CD4-positive, alpha-beta T cell (primary cell): ENCODE results near the gene SLC35B1. TPM values are rescaled to one million over a fixed set of nuclear protein-coding genes. Genes with fewer than 3 reads are reported as not detected.

Source experiments
- ATAC-seq: fragments of 200-7000 bp; cut with Tn5 transposase; one replicate; pipeline ENCODE4 v1.10.0; 2022; ENCODE audit warnings: mild to moderate bottlenecking; ENCODE audit not compliant: poor library complexity
- CTCF ChIA-PET: fragments of 350-600 bp; sonication (Branson Sonifier 250); formaldehyde crosslinking; loops from one replicate; lab custom pipeline; 2021; ENCODE audit warnings: antibody characterized with exemption, inconsistent platforms; lab: Charles Lee
- POLR2A ChIA-PET: fragments of 350-600 bp; sonication (Branson Sonifier 250); formaldehyde crosslinking; loops from one replicate; lab custom pipeline; 2021; ENCODE audit warnings: antibody characterized with exemption, inconsistent platforms; lab: Charles Lee
- DNase-seq, 14 experiments: peaks; one replicate each; pipeline ENCODE4 v3.0.0-alpha.2; 2013 to 2020; ENCODE audit warnings: mixed read lengths in 2 of 14
- H3K27ac ChIP-seq, 2 donors: one replicate each; pipeline versions ENCODE4 v1.5.1 to v1.7.0; 2013; ENCODE audit warnings: low read length in 2 of 2, low read depth in 1 of 2, mild to moderate bottlenecking in 1 of 2
- H3K27me3 ChIP-seq, 2 experiments: 1 replicate in 1 of 2; 2 replicates in 1 of 2; pipeline versions ENCODE4 v1.6.1 to v1.7.0; 2013; ENCODE audit warnings: low read length in 2 of 2, control low read depth in 1 of 2, mild to moderate bottlenecking in 1 of 2, moderate library complexity in 1 of 2; ENCODE audit not compliant: insufficient read depth in 2 of 2, control insufficient read depth in 1 of 2
- H3K36me3 ChIP-seq: one replicate; pipeline ENCODE4 v1.6.1; 2013; ENCODE audit warnings: low read length, control low read depth; ENCODE audit not compliant: insufficient read depth
- H3K4me1 ChIP-seq: one replicate; pipeline ENCODE4 v1.6.1; 2013; ENCODE audit warnings: low read length, control low read depth; ENCODE audit not compliant: insufficient read depth
- H3K4me3 ChIP-seq: one replicate; pipeline ENCODE4 v1.5.1; 2013; ENCODE audit warnings: mild to moderate bottlenecking, low read length, moderate library complexity
- H3K9me3 ChIP-seq, 2 experiments: 1 replicate in 1 of 2; 2 replicates in 1 of 2; pipeline versions ENCODE4 v1.6.1 to v1.7.0; 2013; ENCODE audit warnings: low read length in 2 of 2, mild to moderate bottlenecking in 2 of 2, control low read depth in 1 of 2, moderate library complexity in 1 of 2; ENCODE audit not compliant: control insufficient read depth in 1 of 2, insufficient read depth in 1 of 2
- H3K27ac Mint-ChIP-seq: one replicate; pipeline ENCODE4 v1.8.0; 2020; ENCODE audit warnings: mixed read lengths
- H3K27me3 Mint-ChIP-seq: one replicate; pipeline ENCODE4 v1.8.0; 2021; ENCODE audit warnings: mixed read lengths
- H3K36me3 Mint-ChIP-seq: one replicate; pipeline ENCODE4 v1.8.0; 2021; ENCODE audit warnings: low read depth, mixed read lengths
- H3K4me1 Mint-ChIP-seq: one replicate; pipeline ENCODE4 v1.8.0; 2021; ENCODE audit warnings: low read depth, mixed read lengths
- H3K4me3 Mint-ChIP-seq: one replicate; pipeline ENCODE4 v1.8.0; 2020; ENCODE audit warnings: mild to moderate bottlenecking, mixed read lengths
- H3K9me3 Mint-ChIP-seq: one replicate; pipeline ENCODE4 v1.8.0; 2020; ENCODE audit warnings: mixed read lengths
- CTCF ChIP-seq: fragments of 200-600 bp; IDR thresholded peaks from one replicate; pipeline ENCODE4 v1.8.0; 2022; ENCODE audit warnings: antibody characterized with exemption, mild to moderate bottlenecking
- intact Hi-C, 2 experiments: fragments of 100-400 bp; cut with DNase I in 1 of 2; cut with micrococcal nuclease in 1 of 2; formaldehyde crosslinking; loops; one replicate each; pipeline versions ENCODE4 v1.15.1 to v1.9.0; 2023 to 2025; cut with DNase I, micrococcal nuclease
- total RNA-seq, 174 experiments: library from RNA in 2 of 174; stranded (reverse) in 2 of 174; gene quantifications; one replicate each; pipeline ENCODE4 v1.2.3 and lab custom pipeline; 2021 to 2026

SLC35B1 gene
- total RNA-seq, 2 experiments from 2014 or later = 44.0 to 46.8 TPM

- peaks cover 65% of the 10 kb centered on the region for H3K36me3 ChIP-seq
- peak; percentile 26 for TF ChIP-seq CTCF
- DNase-seq (peak in 3 of 14 experiments; percentile 19 to 56 (median 48)), ATAC-seq (no peak)
- ChIA-PET CTCF (interaction anchor here (1.5 kb wide), 1 partner anchor 134 kb away, joined by 7 read pairs; no protein-coding TSS in a partner anchor), POLR2A (interaction anchor here (0.9 kb wide), 2 partner anchors 36 to 60 kb away, joined by 3 read pairs; partner anchors contain the start of gene FAM117A)
- intact Hi-C loops = loop anchor here (10.0 kb wide), 2 partner anchors 291 to 391 kb away; partner anchors contain the start of genes DLX3 (in 1 of the 2) and PDK2 (in 1 of the 2)
- Mint-ChIP-seq H3K4me3 (no peak overlapping the region), H3K27ac (peak overlapping the region; percentile 55), H3K9me3 (no peaks in the 10 kb centered on the region), H3K36me3 (peaks cover 82% of the 10 kb centered on the region), H3K4me1 (peaks cover 53% of the 10 kb centered on the region), H3K27me3 (no peaks in the 10 kb centered on the region)
- H3K4me3 ChIP-seq = no peak overlapping the region
- no peak overlapping the region for H3K27ac ChIP-seq
- H3K4me1 ChIP-seq = peaks cover 28% of the 10 kb centered on the region
- H3K9me3 ChIP-seq = no peaks in the 10 kb centered on the region
- no peaks in the 10 kb centered on the region for H3K27me3 ChIP-seq
Observed at GRCh38 chr17:49703557-49704277, 4.0 kb downstream of the SLC35B1 start.

DNA sequence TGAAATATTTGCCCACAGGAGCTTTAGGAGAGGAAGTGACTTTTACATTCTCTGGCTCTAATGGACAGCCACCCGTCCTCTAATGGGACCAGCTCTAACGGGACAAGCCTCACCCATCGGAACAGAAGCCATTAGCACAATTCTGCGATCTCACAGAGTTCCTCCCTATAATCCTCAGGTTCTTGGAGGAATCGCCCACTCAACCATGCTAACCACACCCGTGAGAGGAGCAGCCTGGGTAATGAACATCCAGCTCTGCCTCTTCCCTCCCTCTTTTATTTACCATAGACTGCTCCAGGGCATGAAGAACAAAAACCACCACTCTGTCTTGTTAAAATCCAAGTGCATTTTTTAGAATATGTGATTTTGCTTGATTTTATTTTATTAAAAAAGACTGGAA, 6.8 kb downstream of the SLC35B1 start:
- intact Hi-C loops = loop anchor here (10.0 kb wide), 2 partner anchors 294 to 394 kb away; partner anchors contain the start of genes DLX3 (in 1 of the 2) and PDK2 (in 1 of the 2)
- Mint-ChIP-seq H3K9me3 (no peaks in the 10 kb centered on the region), H3K4me1 (peaks cover 38% of the 10 kb centered on the region), H3K27me3 (no peaks in the 10 kb centered on the region), H3K36me3 (peaks cover 60% of the 10 kb centered on the region), H3K4me3 (no peak overlapping the region), H3K27ac (peak overlapping the region; percentile 38)
- no peaks in the 10 kb centered on the region for H3K9me3 ChIP-seq
- no peaks in the 10 kb centered on the region for H3K27me3 ChIP-seq
- peaks cover 14% of the 10 kb centered on the region for H3K4me1 ChIP-seq
- DNase-seq (no peak), ATAC-seq (no peak)
- ChIA-PET CTCF (interaction anchor here (1.2 to 6.0 kb wide), 2 partner anchors 130 to 131 kb away, joined by 3 to 48 read pairs; no protein-coding TSS in a partner anchor), POLR2A (interaction anchor here (1.1 to 1.6 kb wide), 3 partner anchors 30 to 133 kb away, joined by 3 to 4 read pairs (median 3); no protein-coding TSS in a partner anchor)
- H3K36me3 ChIP-seq = peaks cover 63% of the 10 kb centered on the region
- TF ChIP-seq CTCF = no peak
- H3K27ac ChIP-seq = no peak overlapping the region
- H3K4me3 ChIP-seq = no peak overlapping the region

GRCh38 chr17:49699966-49700575, 7.7 kb downstream of the SLC35B1 start:
- Mint-ChIP-seq H3K27me3 (no peaks in the 10 kb centered on the region), H3K4me1 (peaks cover 38% of the 10 kb centered on the region), H3K36me3 (peaks cover 51% of the 10 kb centered on the region), H3K4me3 (no peak overlapping the region), H3K27ac (peak overlapping the region; percentile 38), H3K9me3 (no peaks in the 10 kb centered on the region)
- POLR2A ChIA-PET = interaction anchor here (1.1 to 1.6 kb wide), 4 partner anchors 29 to 132 kb away, joined by 3 to 4 read pairs (median 3); no protein-coding TSS in a partner anchor
- no peaks in the 10 kb centered on the region for H3K27me3 ChIP-seq
- CTCF ChIA-PET = interaction anchor here (1.9 to 6.0 kb wide), 3 partner anchors 8 to 132 kb away, joined by 5 to 48 read pairs (median 7); partner anchors contain the start of gene SLC35B1
- no peak for DNase-seq
- no peak for ATAC-seq
- H3K9me3 ChIP-seq = no peaks in the 10 kb centered on the region
- no peak overlapping the region for H3K27ac ChIP-seq
- H3K4me3 ChIP-seq = no peak overlapping the region
- no peak for TF ChIP-seq CTCF
- intact Hi-C loops = loop anchor here (5.0 to 10.0 kb wide), 5 partner anchors 68 to 395 kb away; partner anchors contain the start of genes DLX3 (in 2 of the 2), NGFR (in 1 of the 2) and PDK2 (in 1 of the 2)
- H3K36me3 ChIP-seq = peaks cover 54% of the 10 kb centered on the region
- H3K4me1 ChIP-seq = peaks cover 17% of the 10 kb centered on the region
